ENCODE data around the gene RNF38. TPM values are rescaled to one million over a fixed set of nuclear protein-coding genes. Genes with fewer than 3 reads are reported as not detected.

RNF38 gene
- total and polyA plus RNA-seq, 2 experiments from 2014 or later = 13.7 to 61.9 TPM

DNA sequence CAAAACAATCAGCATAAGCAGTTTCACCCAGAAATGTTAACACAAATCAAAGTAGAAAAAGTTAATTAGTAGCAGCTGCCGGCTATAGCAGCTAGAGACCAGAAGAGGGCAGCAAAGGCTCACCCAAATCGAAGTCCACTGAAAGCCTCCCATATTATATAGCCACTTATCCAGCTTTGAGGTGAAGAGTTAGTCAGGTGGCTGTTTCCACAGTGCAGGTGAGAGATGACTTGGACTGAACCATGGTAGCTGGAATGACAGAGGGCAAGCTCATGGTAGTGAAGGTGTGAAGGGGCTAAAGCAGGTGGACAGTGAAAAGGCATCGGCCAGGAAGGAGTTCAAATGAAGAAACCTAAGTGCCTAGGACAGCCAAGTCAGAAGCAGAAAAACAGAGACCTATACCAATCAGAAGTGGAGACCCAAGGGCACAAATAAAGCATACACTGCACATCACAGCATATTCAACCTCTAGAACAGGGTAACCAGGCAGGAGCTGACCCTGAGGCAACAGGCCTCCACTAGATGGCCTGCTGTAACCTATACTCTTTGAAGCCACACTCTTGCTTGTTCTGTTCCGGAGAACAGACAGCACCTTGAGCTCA, 7.2 kb upstream of the RNF38 start:
- Mint-ChIP-seq H3K9me3 (0 out of 3 replicates have a peak, but pooled peaks cover 3% of the 10 kb centered on the region), H3K4me1 (peaks cover 15% of the 10 kb centered on the region), H3K27ac (peak overlapping the region; percentile 90), H3K27me3 (ENCODE audit: insufficient read depth, low read depth, poor library complexity) (peaks cover 5% of the 10 kb centered on the region), H3K36me3 (ENCODE audit: low read depth) (peaks cover 8% of the 10 kb centered on the region; the same call in 2 of the 3 replicates), H3K4me3 (no peak overlapping the region)
- H3K4me2 ChIP-seq = no peak overlapping the region
- no peak for TF ChIP-seq STAT1 (IDR thresholded peaks at IDR 0.05; ENCODE audit: unreplicated experiment)
- TF ChIP-seq, protein P1, sequence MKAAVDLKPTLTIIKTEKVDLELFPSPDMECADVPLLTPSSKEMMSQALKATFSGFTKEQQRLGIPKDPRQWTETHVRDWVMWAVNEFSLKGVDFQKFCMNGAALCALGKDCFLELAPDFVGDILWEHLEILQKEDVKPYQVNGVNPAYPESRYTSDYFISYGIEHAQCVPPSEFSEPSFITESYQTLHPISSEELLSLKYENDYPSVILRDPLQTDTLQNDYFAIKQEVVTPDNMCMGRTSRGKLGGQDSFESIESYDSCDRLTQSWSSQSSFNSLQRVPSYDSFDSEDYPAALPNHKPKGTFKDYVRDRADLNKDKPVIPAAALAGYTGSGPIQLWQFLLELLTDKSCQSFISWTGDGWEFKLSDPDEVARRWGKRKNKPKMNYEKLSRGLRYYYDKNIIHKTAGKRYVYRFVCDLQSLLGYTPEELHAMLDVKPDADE (IDR thresholded peaks at IDR 0.05) = no peak
- TF ChIP-seq, protein P2, sequence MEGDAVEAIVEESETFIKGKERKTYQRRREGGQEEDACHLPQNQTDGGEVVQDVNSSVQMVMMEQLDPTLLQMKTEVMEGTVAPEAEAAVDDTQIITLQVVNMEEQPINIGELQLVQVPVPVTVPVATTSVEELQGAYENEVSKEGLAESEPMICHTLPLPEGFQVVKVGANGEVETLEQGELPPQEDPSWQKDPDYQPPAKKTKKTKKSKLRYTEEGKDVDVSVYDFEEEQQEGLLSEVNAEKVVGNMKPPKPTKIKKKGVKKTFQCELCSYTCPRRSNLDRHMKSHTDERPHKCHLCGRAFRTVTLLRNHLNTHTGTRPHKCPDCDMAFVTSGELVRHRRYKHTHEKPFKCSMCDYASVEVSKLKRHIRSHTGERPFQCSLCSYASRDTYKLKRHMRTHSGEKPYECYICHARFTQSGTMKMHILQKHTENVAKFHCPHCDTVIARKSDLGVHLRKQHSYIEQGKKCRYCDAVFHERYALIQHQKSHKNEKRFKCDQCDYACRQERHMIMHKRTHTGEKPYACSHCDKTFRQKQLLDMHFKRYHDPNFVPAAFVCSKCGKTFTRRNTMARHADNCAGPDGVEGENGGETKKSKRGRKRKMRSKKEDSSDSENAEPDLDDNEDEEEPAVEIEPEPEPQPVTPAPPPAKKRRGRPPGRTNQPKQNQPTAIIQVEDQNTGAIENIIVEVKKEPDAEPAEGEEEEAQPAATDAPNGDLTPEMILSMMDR (conservative IDR thresholded peaks at IDR 0.05; ENCODE audit: low read depth in 2 of 2) = peak; percentile 87 to 98
- H2AFZ ChIP-seq = no peak overlapping the region
- H3K27me3 ChIP-seq (ENCODE audit: insufficient read depth) = no peaks in the 10 kb centered on the region
- peaks cover 7% of the 10 kb centered on the region; the same call in 1 of the 2 replicates for H3K4me1 ChIP-seq (ENCODE audit: insufficient read depth)
- DNase-seq (ENCODE audit: low spot score) (peak; percentile 79), ATAC-seq (peak; percentile 89)
- 0 out of 2 replicates have a peak, but pooled peaks cover 2% of the 10 kb centered on the region for H3K9me2 ChIP-seq (ENCODE audit: insufficient read depth)
- peaks cover 86% of the 10 kb centered on the region for H3K79me2 ChIP-seq (replicated peaks; ENCODE audit: insufficient read depth)
- H3K27ac ChIP-seq (ENCODE audit: low read depth) = peak overlapping the region; percentile 7; the same call in 1 of the 2 replicates
- no peaks in the 10 kb centered on the region for H3K36me3 ChIP-seq (ENCODE audit: insufficient read depth)
- H4K20me1 ChIP-seq (replicated peaks; ENCODE audit: insufficient read depth) = peaks cover 4% of the 10 kb centered on the region
- H3F3A ChIP-seq (replicated peaks; ENCODE audit: low read depth) = 0 out of 2 replicates have a peak, but pooled peaks cover 9% of the 10 kb centered on the region
- H3K4me3 ChIP-seq = no peak overlapping the region

DNA sequence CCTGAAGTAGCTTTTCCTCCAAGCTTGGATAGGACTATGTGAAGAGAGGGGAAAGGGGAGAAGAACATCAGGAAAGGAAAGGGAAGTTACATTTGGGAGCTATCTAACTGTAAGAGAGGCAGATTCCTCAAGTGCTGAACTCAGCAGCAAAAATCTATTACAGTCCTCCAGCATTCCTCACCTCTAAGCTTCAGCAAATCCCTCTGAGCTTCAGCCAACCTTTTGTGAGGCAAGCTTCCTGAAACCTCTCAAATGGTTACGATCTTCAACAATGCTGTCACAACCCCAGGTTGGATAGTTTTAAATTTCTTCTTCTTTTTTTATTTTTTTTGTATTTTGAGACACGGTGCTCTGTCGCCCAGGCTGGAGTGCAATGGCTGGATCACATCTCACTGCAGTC, 2.5 kb upstream of the RNF38 start:
- DNase-seq (ENCODE audit: low spot score) = peak; percentile 54
- Histone ChIP-seq H3K79me2 (replicated peaks; ENCODE audit: insufficient read depth) (peaks cover 80% of the 10 kb centered on the region), H3K4me3 (no peak overlapping the region), H3K4me1 (ENCODE audit: insufficient read depth) (peaks cover 37% of the 10 kb centered on the region), H4K20me1 (replicated peaks; ENCODE audit: insufficient read depth) (peaks cover 11% of the 10 kb centered on the region), H3K36me3 (ENCODE audit: insufficient read depth) (no peaks in the 10 kb centered on the region), H2AFZ (no peak overlapping the region), H3K27me3 (ENCODE audit: insufficient read depth) (no peaks in the 10 kb centered on the region), H3K4me2 (no peak overlapping the region), H3F3A (replicated peaks; ENCODE audit: low read depth) (peaks cover 13% of the 10 kb centered on the region; the same call in 1 of the 2 replicates), H3K27ac (ENCODE audit: low read depth) (peak overlapping the region; percentile 96), H3K9me2 (ENCODE audit: insufficient read depth) (no peaks in the 10 kb centered on the region)
- Mint-ChIP-seq H3K9me3 (0 out of 3 replicates have a peak, but pooled peaks cover 3% of the 10 kb centered on the region), H3K36me3 (ENCODE audit: low read depth) (peaks cover 8% of the 10 kb centered on the region; the same call in 2 of the 3 replicates), H3K27me3 (ENCODE audit: insufficient read depth, low read depth, poor library complexity) (peaks cover 15% of the 10 kb centered on the region), H3K4me1 (peaks cover 31% of the 10 kb centered on the region), H3K4me3 (peak overlapping the region; percentile 3; the same call in 1 of the 3 replicates), H3K27ac (no peak overlapping the region)
- no peak for ATAC-seq
- TF ChIP-seq, protein P2 (conservative IDR thresholded peaks at IDR 0.05; ENCODE audit: low read depth in 2 of 2) = no peak
- TF ChIP-seq ZNF331 (CRISPR knock-in tag; IDR thresholded peaks at IDR 0.05; ENCODE audit: low read depth) (no peak), JUNB (IDR thresholded peaks at IDR 0.05; ENCODE audit: unreplicated experiment) (no peak)
- TF ChIP-seq, protein P3, sequence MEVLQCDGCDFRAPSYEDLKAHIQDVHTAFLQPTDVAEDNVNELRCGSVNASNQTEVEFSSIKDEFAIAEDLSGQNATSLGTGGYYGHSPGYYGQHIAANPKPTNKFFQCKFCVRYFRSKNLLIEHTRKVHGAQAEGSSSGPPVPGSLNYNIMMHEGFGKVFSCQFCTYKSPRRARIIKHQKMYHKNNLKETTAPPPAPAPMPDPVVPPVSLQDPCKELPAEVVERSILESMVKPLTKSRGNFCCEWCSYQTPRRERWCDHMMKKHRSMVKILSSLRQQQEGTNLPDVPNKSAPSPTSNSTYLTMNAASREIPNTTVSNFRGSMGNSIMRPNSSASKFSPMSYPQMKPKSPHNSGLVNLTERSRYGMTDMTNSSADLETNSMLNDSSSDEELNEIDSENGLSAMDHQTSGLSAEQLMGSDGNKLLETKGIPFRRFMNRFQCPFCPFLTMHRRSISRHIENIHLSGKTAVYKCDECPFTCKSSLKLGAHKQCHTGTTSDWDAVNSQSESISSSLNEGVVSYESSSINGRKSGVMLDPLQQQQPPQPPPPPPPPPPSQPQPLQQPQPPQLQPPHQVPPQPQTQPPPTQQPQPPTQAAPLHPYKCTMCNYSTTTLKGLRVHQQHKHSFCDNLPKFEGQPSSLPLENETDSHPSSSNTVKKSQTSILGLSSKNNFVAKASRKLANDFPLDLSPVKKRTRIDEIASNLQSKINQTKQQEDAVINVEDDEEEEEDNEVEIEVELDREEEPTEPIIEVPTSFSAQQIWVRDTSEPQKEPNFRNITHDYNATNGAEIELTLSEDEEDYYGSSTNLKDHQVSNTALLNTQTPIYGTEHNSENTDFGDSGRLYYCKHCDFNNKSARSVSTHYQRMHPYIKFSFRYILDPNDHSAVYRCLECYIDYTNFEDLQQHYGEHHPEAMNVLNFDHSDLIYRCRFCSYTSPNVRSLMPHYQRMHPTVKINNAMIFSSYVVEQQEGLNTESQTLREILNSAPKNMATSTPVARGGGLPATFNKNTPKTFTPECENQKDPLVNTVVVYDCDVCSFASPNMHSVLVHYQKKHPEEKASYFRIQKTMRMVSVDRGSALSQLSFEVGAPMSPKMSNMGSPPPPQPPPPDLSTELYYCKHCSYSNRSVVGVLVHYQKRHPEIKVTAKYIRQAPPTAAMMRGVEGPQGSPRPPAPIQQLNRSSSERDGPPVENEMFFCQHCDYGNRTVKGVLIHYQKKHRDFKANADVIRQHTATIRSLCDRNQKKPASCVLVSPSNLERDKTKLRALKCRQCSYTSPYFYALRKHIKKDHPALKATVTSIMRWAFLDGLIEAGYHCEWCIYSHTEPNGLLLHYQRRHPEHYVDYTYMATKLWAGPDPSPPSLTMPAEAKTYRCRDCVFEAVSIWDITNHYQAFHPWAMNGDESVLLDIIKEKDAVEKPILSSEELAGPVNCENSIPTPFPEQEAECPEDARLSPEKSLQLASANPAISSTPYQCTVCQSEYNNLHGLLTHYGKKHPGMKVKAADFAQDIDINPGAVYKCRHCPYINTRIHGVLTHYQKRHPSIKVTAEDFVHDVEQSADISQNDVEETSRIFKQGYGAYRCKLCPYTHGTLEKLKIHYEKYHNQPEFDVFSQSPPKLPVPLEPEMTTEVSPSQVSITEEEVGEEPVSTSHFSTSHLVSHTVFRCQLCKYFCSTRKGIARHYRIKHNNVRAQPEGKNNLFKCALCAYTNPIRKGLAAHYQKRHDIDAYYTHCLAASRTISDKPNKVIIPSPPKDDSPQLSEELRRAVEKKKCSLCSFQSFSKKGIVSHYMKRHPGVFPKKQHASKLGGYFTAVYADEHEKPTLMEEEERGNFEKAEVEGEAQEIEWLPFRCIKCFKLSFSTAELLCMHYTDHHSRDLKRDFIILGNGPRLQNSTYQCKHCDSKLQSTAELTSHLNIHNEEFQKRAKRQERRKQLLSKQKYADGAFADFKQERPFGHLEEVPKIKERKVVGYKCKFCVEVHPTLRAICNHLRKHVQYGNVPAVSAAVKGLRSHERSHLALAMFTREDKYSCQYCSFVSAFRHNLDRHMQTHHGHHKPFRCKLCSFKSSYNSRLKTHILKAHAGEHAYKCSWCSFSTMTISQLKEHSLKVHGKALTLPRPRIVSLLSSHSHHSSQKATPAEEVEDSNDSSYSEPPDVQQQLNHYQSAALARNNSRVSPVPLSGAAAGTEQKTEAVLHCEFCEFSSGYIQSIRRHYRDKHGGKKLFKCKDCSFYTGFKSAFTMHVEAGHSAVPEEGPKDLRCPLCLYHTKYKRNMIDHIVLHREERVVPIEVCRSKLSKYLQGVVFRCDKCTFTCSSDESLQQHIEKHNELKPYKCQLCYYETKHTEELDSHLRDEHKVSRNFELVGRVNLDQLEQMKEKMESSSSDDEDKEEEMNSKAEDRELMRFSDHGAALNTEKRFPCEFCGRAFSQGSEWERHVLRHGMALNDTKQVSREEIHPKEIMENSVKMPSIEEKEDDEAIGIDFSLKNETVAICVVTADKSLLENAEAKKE (CRISPR knock-in tag; IDR thresholded peaks at IDR 0.05) = no peak

Measured in GM23338 (cell line).